Measurements from ENCODE around the gene RPS18.

Gene RPS18

GRCh38 chr6:33315793-33316602, 44.1 kb downstream of the RPS18 start:
- DNase-seq: no peak

GRCh38 chr6:33316603-33317418, 44.9 kb downstream of the RPS18 start:
- DNase-seq: no peak

- no peak for DNase-seq
Measured at GRCh38 chr6:33317419-33317668, 45.5 kb downstream of the RPS18 start.

- peak; percentile 100 for DNase-seq
Measured at GRCh38 chr6:33317669-33318425, 46.0 kb downstream of the RPS18 start, which contains the start of gene ZBTB22. Gene ZBTB22, minus strand, starts transcription at chr6:33317744. Its CDS starts 828 bp downstream, at chr6:33316916.

GRCh38 chr6:33318426-33319073, 46.7 kb downstream of the RPS18 start:
- no peak for DNase-seq

GRCh38 chr6:33319939-33320314, 48.1 kb downstream of the RPS18 start:
- DNase-seq: no peak

- DNase-seq: no peak
Measured at GRCh38 chr6:33320315-33321181, 48.7 kb downstream of the RPS18 start.

GRCh38 chr6:33321227-33321626, 49.4 kb downstream of the RPS18 start:
- no peak for DNase-seq

GRCh38 chr6:33323623-33323948, 51.7 kb downstream of the RPS18 start:
- no peak for DNase-seq

- DNase-seq: no peak
Measured at GRCh38 chr6:33324125-33324524, 52.2 kb downstream of the RPS18 start.
